Fibroblast of the aortic adventitia (primary cell): Measurements from ENCODE around the gene TDP1. TPM values are rescaled to one million over a fixed set of nuclear protein-coding genes. Genes with fewer than 3 reads are reported as not detected.
"Not testable (repeated sequence)": the region's sequence is repeated elsewhere in the genome, so short reads cannot be mapped to it uniquely, and the experiment has no call there.

Experiments
- DNase-seq: peaks from one replicate; pipeline ENCODE4 v3.0.0-alpha.2; 2010; ENCODE audit warnings: low read depth
- H3K4me3 ChIP-seq: 2 replicates; pipeline ENCODE4 v1.5.1; 2011; ENCODE audit warnings: low read depth, mild to moderate bottlenecking, control low read depth, low read length, moderate library complexity
- total RNA-seq: library from RNA; depleted of rRNA; stranded (reverse); fragments of >200 nt; gene quantifications from 2 replicates; pipeline ENCODE4 v1.2.3, GENCODE V29; 2012; ENCODE audit warnings: low replicate concordance
- TF ChIP-seq, protein P1 (sequence below): IDR thresholded peaks from 2 replicates; pipeline ENCODE4 v1.5.1; 2011; ENCODE audit warnings: mild to moderate bottlenecking, low read length, control low read depth, inconsistent platforms; ENCODE audit not compliant: insufficient read depth

The TDP1 gene
- total RNA-seq, 1 donor, result 28.7 TPM

DNA sequence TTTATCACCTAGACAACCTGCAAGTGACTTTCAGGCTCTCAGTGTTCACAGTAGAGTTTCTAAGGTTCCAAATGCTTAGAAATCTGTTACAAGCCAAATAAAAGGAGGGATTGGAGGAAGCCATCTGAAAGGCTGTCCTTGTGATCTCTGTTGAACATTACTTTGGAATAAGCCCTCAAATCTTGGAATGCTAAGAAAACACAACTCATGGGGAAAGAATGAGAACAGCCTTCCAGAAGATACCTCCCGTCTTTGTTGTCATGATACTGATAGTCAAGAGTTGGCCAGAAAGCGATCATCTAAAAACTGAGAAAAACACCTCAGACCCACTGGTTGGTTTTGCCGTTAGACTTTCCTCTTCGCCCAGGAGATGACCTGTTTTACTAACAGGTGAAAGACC, 61.6 kb downstream of the TDP1 start:
- H3K4me3 ChIP-seq, result no peak overlapping the region
- TF ChIP-seq, protein P1, sequence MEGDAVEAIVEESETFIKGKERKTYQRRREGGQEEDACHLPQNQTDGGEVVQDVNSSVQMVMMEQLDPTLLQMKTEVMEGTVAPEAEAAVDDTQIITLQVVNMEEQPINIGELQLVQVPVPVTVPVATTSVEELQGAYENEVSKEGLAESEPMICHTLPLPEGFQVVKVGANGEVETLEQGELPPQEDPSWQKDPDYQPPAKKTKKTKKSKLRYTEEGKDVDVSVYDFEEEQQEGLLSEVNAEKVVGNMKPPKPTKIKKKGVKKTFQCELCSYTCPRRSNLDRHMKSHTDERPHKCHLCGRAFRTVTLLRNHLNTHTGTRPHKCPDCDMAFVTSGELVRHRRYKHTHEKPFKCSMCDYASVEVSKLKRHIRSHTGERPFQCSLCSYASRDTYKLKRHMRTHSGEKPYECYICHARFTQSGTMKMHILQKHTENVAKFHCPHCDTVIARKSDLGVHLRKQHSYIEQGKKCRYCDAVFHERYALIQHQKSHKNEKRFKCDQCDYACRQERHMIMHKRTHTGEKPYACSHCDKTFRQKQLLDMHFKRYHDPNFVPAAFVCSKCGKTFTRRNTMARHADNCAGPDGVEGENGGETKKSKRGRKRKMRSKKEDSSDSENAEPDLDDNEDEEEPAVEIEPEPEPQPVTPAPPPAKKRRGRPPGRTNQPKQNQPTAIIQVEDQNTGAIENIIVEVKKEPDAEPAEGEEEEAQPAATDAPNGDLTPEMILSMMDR, result no peak
- DNase-seq, result peak; percentile 67

DNA sequence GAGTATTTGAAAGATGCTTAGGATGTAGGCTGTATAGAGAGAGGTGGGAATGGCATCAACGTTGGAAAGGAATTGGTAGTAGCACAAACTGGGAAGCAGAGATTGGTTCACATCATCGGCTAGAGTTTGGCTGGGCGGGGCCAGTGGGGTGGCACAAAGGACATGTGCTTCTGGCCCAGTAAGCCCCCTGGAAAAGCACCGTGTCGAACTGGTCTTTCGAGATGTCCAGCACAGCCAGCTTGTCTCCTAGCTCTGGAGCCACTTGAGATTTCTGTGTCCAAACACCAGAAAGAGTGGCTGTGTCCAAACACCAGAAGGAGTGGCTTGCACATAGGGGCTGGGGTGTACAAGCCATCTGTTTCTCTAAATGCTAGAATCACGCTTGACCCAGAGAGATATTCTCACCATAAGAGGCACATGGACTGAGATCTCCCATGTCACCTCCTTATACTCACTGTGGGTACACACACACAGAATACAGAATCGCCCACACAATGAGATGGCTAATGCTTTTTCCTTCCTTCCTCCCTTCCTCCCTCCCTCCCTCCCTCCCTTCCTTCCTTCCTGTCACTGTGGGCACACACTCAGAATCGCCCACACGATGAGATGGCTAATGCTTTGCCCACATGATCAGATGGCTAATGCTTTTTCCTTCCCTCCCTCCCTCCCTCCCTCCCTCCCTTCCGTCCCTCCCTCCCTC, 64.2 kb downstream of the TDP1 start:
- TF ChIP-seq, protein P1, result no peak
- no peak for DNase-seq
- H3K4me3 ChIP-seq, result no peak overlapping the region

DNA sequence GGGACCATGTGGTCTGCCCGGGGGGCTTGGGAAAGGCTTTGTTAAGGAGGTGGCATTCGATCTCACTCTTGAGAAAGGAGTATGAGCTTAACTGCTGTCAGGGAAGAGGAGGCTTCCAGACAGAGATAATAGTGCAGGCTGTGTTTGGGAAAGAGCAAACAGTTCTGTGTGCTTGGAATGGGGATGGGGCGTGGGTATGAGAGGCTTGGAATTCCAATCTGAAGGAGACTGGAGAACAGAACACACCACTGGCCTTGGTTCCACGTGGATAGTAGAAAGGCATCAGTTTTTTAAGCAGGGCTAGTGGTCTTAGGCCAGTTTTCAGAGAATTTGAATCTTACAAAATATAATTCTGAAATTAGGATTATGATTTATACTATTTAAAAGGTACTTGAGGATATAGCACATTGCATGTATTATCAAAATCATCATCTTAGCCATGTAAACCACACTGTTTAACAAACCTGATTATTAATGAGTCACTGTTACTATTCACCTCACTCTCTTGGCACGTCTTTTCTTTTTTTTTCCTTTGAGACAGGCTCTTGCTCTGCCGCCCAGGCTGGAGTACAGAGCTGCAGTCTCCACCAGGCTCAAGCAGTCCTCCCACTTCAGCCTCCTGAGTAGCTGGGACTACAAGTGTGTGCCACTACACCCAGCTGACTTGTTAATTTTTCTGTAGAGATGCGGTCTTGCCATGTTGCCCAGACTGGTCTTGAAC, 67.6 kb downstream of the TDP1 start:
- no peak overlapping the region for H3K4me3 ChIP-seq
- DNase-seq, result peak; percentile 60
- TF ChIP-seq, protein P1, result no peak

DNA sequence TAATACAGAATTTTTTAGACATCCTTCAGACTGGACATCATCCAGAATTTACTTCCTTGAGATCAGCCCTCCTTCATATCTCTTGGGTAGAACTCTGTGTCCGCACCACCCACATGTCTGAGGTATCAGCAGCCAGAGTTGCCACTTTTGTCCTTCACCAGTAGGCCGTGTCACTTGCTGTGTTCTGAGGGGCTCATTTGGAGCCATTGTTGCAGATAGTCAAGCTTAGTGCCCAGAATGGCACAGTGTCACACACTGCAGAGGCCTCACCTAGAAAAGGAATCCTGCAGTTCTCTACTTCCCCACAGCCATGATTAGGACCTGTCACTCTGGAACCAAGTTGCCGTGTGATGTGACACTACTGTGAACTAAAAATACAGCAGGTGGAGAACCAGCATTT, 69.2 kb downstream of the TDP1 start:
- H3K4me3 ChIP-seq, result no peak overlapping the region
- no peak for DNase-seq
- TF ChIP-seq, protein P1, result no peak

DNA sequence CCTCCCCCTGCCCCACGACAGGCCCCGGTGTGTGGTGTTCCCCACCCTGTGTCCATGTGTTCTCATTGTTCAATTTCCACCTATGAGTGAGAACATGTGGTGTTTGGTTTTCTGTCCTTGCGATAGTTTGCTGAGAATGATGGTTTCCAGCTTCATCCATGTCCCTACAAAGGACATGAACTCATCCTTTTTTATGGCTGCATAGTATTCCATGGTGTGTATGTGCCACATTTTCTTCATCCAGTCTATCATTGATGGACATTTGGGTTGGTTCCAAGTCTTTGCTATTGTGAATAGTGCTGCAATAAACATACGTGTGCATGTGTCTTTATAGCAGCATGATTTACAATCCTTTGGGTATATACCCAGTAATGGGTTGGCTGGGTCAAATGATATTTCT, 70.9 kb downstream of the TDP1 start:
- H3K4me3 ChIP-seq, DNase-seq: not testable (repeated sequence)

DNA sequence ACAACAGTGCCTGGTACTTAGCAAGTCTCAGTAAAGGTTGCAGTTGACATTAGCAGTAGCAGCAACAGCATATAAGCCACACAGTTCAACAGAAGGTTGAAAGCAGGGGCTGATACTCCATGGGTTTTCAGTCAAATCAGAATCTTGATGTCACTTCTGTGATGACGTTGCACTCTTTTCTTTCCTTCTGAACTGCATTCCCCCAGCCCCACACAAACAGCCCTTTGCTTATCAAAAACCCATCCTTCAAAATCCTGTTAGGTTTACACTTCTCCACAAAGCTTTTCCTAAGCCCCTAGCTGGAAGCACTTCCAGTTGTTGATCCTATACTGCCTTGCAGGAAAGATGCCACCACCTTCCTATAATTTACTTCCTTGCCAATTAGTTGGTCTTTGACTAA, 72.1 kb downstream of the TDP1 start:
- TF ChIP-seq, protein P1, result no peak
- no peak overlapping the region for H3K4me3 ChIP-seq
- no peak for DNase-seq

DNA sequence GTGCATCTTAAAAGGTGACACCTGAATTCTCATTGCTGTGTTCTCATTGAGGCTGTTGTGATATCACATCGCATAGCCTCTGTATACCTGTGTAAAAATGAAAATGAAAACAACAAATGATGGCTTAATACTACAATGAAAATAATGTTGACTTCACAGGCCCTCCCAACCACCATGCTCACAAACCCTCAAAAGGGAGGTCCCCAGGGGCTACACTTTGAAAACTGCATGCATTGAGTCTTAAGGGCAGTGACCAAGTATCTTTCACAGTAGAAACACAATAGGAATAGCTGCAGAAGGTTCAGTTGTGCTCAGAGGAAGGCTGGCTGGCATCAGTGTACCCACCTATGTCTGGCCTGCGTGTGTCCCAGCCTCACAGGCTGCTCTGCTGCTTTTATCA, 78.4 kb downstream of the TDP1 start:
- TF ChIP-seq, protein P1, result no peak
- no peak for DNase-seq
- no peak overlapping the region for H3K4me3 ChIP-seq
